Karpas-422 (cell line): ENCODE data around the gene DAZAP1. TPM values are rescaled to one million over a fixed set of nuclear protein-coding genes. Genes with fewer than 3 reads are reported as not detected.
"Not testable (repeated sequence)": the region's sequence is repeated elsewhere in the genome, so short reads cannot be mapped to it uniquely, and the experiment has no call there.

ENCODE experiments used
- DNase-seq: peaks from one replicate; pipeline ENCODE4 v3.0.0-alpha.2; 2015
- H2AFZ ChIP-seq: fragments of 200-600 bp; sonication (generic); 2 replicates; pipeline ENCODE4 v1.6.1; 2014; ENCODE audit warnings: antibody characterized with exemption, low read length, mixed read lengths
- H3K27ac ChIP-seq: fragments of 200-600 bp; sonication (generic); 2 replicates; pipeline ENCODE4 v1.5.1; 2014; ENCODE audit warnings: mild to moderate bottlenecking, low read length, moderate library complexity
- H3K27me3 ChIP-seq: fragments of 200-600 bp; sonication (generic); 2 replicates; pipeline ENCODE4 v1.6.1; 2014; ENCODE audit warnings: low read length, mixed read lengths
- H3K36me3 ChIP-seq: fragments of 200-600 bp; sonication (generic); 2 replicates; pipeline ENCODE4 v1.6.1; 2014; ENCODE audit warnings: low read length, mixed read lengths; ENCODE audit not compliant: insufficient read depth
- H3K4me1 ChIP-seq: fragments of 200-600 bp; sonication (generic); 2 replicates; pipeline ENCODE4 v1.6.1; 2014; ENCODE audit warnings: mild to moderate bottlenecking, low read length, mixed read lengths
- H3K4me2 ChIP-seq: fragments of 200-600 bp; sonication (generic); 2 replicates; pipeline ENCODE4 v1.6.1; 2014; ENCODE audit warnings: low read length, low read depth, mild to moderate bottlenecking; ENCODE audit not compliant: poor library complexity, severe bottlenecking
- H3K4me3 ChIP-seq: fragments of 200-600 bp; sonication (generic); 2 replicates; pipeline ENCODE4 v1.5.1; 2014; ENCODE audit warnings: mild to moderate bottlenecking, antibody characterized with exemption, low read length, mixed read lengths
- H3K79me2 ChIP-seq: fragments of 200-600 bp; sonication (generic); 2 replicates; pipeline ENCODE4 v1.6.1; 2014; ENCODE audit warnings: mild to moderate bottlenecking, low read length, mixed read lengths
- H3K9ac ChIP-seq: fragments of 200-600 bp; sonication (generic); 2 replicates; pipeline ENCODE4 v1.6.0; 2014; ENCODE audit warnings: low read length
- H3K9me2 ChIP-seq: fragments of 200-600 bp; sonication (generic), shearing (Covaris generic); replicated peaks from 2 replicates; pipeline ENCODE4 v1.6.0; 2014; ENCODE audit warnings: mild to moderate bottlenecking, low read length, moderate library complexity; ENCODE audit not compliant: insufficient read depth
- H3K9me3 ChIP-seq: fragments of 300-700, 200-600 bp; sonication (generic); 2 replicates; pipeline ENCODE4 v1.6.1; 2014; ENCODE audit warnings: low read length, mixed read lengths
- H4K20me1 ChIP-seq: fragments of 200-600 bp; sonication (generic); 2 replicates; pipeline ENCODE4 v1.6.1; 2014; ENCODE audit warnings: mild to moderate bottlenecking, antibody characterized with exemption, low read length, low read depth; ENCODE audit not compliant: insufficient read depth
- total RNA-seq: library from RNA; depleted of rRNA; stranded (reverse); fragments of >200 nt; shearing (Covaris generic); gene quantifications from 2 replicates; pipeline ENCODE4 v1.2.3, GENCODE V29; 2014; ENCODE audit warnings: low replicate concordance

The DAZAP1 gene
- total RNA-seq, 1 experiment from 2014 or later = 110 TPM

DNA sequence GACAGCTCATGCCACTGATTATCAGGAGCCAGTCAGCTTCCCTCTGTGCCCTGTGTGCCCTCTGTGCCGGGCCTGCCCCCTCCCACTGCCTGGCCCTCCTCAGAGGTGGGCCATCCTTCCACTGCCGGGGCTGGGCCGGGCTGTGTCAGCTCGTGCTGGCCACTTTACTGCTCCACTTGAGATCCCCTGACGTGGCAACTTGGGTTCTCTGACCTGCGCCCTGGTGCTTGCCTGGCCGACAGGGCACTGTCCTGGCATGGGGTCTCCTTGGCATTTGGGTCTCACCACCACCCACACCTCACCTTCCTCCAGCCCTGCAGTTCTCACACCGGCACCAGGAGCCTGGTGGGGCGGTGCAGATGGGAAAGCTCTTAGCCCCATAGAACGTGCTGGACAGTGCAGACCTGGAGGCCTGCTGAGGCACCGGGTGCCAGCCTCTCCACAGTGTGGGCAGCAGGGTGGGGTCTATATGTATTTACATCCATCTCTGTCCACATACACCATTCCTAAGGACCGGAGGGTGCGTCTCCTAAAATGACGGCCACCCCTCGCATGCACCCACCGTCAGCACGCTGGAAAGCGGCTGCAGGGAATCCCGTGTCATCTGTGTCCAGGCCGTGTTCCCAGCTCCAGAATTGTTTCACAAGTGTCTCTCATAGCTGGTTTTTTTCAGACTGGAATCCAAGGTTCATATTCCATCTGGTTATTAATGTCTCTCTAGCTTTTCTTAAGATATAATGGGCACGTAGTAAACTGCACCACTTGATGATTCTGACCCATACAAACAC lies 11.8 kb downstream of the DAZAP1 start:
- peaks cover 64% of the 10 kb centered on the region for H4K20me1 ChIP-seq
- DNase-seq = no peak
- no peaks in the 10 kb centered on the region for H3K27me3 ChIP-seq
- no peak overlapping the region for H3K9ac ChIP-seq
- peaks cover 26% of the 10 kb centered on the region for H3K36me3 ChIP-seq
- no peaks in the 10 kb centered on the region for H3K9me2 ChIP-seq
- H3K27ac ChIP-seq = no peak overlapping the region
- no peak overlapping the region for H2AFZ ChIP-seq
- H3K9me3 ChIP-seq = no peaks in the 10 kb centered on the region
- no peaks in the 10 kb centered on the region for H3K4me1 ChIP-seq
- no peak overlapping the region for H3K4me2 ChIP-seq
- no peak overlapping the region for H3K4me3 ChIP-seq
- peaks cover 58% of the 10 kb centered on the region for H3K79me2 ChIP-seq

DNA sequence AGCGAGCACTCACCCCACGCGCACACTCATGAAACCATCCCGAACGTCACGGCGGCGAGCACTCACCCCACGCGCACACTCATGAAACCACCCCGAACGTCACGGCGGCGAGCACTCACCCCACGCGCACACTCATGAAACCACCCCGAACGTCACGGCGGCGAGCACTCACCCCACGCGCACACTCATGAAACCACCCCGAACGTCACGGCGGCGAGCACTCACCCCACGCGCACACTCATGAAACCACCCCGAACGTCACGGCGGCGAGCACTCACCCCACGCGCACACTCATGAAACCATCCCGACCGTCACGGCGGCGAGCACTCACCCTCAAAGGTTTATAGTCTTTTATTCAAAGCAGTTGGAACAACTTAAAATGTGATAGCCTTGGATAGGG lies 12.7 kb downstream of the DAZAP1 start:
- Histone ChIP-seq H3K79me2 (peaks cover 50% of the 10 kb centered on the region), H3K36me3 (peaks cover 31% of the 10 kb centered on the region), H4K20me1 (peaks cover 62% of the 10 kb centered on the region)
- not testable (repeated sequence) for H3K4me3 ChIP-seq, H3K9me2 ChIP-seq, DNase-seq, H3K27ac ChIP-seq, H3K27me3 ChIP-seq, H3K4me1 ChIP-seq, H3K9me3 ChIP-seq, H3K9ac ChIP-seq, H2AFZ ChIP-seq, H3K4me2 ChIP-seq

GRCh38 chr19:1420590-1420989 lies 13.2 kb downstream of the DAZAP1 start:
- peaks cover 45% of the 10 kb centered on the region for H3K79me2 ChIP-seq

GRCh38 chr19:1421218-1421957 lies 14.0 kb downstream of the DAZAP1 start:
- no peaks in the 10 kb centered on the region for H3K27me3 ChIP-seq
- peaks cover 37% of the 10 kb centered on the region for H3K79me2 ChIP-seq
- H3K9me3 ChIP-seq = no peaks in the 10 kb centered on the region
- no peaks in the 10 kb centered on the region for H3K4me1 ChIP-seq
- H3K9ac ChIP-seq = no peak overlapping the region
- no peak overlapping the region for H2AFZ ChIP-seq
- H3K4me2 ChIP-seq = no peak overlapping the region
- H3K36me3 ChIP-seq = peaks cover 42% of the 10 kb centered on the region
- H3K9me2 ChIP-seq = no peaks in the 10 kb centered on the region
- H3K4me3 ChIP-seq = no peak overlapping the region
- H3K27ac ChIP-seq = no peak overlapping the region
- DNase-seq = no peak
- peaks cover 60% of the 10 kb centered on the region for H4K20me1 ChIP-seq

More at GRCh38 chr19:1420590-1420989, 13.2 kb downstream of the DAZAP1 start:
- H3K27me3 ChIP-seq = no peaks in the 10 kb centered on the region
- peaks cover 62% of the 10 kb centered on the region for H4K20me1 ChIP-seq
- H3K9ac ChIP-seq = no peak overlapping the region
- H2AFZ ChIP-seq = no peak overlapping the region
- no peak for DNase-seq
- no peaks in the 10 kb centered on the region for H3K9me3 ChIP-seq
- no peak overlapping the region for H3K4me2 ChIP-seq
- H3K4me3 ChIP-seq = no peak overlapping the region
- no peaks in the 10 kb centered on the region for H3K9me2 ChIP-seq
- no peak overlapping the region for H3K27ac ChIP-seq
- H3K36me3 ChIP-seq = peaks cover 35% of the 10 kb centered on the region
- no peaks in the 10 kb centered on the region for H3K4me1 ChIP-seq

DNA sequence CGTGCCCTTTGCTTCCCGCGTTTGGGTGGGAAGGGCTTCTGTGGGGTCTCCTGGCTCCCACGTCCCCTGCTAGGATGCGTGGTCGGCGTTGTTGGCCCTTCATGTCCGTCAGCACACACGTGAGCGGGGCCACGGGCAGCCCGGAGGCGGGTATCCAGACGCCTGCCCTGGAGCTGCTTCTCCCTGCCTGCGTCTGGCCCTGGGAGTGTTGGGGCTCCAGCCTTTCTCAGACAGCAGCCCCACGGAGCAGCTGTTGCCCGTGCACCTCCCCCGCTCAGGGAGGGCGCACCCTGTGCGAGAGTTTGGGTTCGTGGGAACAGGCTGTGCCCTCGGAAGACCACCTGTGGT lies 14.5 kb downstream of the DAZAP1 start:
- Histone ChIP-seq H3K27me3 (no peaks in the 10 kb centered on the region), H3K4me3 (no peak overlapping the region), H3K4me1 (no peaks in the 10 kb centered on the region), H3K79me2 (peaks cover 31% of the 10 kb centered on the region), H3K9me3 (no peaks in the 10 kb centered on the region), H2AFZ (no peak overlapping the region), H3K9ac (no peak overlapping the region), H4K20me1 (peaks cover 56% of the 10 kb centered on the region), H3K36me3 (peaks cover 42% of the 10 kb centered on the region), H3K4me2 (no peak overlapping the region), H3K9me2 (no peaks in the 10 kb centered on the region), H3K27ac (no peak overlapping the region)
- DNase-seq = no peak

- Histone ChIP-seq H2AFZ (no peak overlapping the region), H3K79me2 (peaks cover 27% of the 10 kb centered on the region), H3K27ac (no peak overlapping the region), H3K4me1 (no peaks in the 10 kb centered on the region), H3K9me2 (no peaks in the 10 kb centered on the region), H3K4me3 (no peak overlapping the region), H3K9ac (no peak overlapping the region), H3K36me3 (peaks cover 41% of the 10 kb centered on the region), H3K4me2 (no peak overlapping the region), H3K27me3 (no peaks in the 10 kb centered on the region), H3K9me3 (no peaks in the 10 kb centered on the region), H4K20me1 (peaks cover 56% of the 10 kb centered on the region)
- no peak for DNase-seq
These were observed 15.0 kb downstream of the DAZAP1 start for GRCh38 chr19:1422360-1422759.

DNA sequence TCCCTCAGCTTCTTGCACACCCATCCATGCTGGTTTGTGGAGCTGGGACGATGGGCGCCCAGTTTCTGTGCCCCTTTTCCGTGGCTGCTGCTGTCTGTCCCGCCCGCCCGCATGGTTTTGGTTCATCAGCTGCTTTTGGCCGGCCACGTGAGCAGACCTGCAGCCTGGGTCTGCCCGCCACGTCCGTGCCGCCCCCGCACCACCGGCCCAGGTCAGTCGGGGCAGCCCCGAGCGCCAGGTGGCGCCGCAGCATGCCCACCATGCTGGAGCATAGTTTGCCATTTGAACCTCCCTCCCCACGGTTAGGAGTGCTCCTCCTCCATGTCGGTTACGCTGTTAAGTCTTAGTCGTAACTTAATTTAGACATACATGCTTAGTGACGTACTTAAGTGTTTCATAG lies 15.6 kb downstream of the DAZAP1 start:
- no peak for DNase-seq
- no peak overlapping the region for H3K4me2 ChIP-seq
- no peak overlapping the region for H3K4me3 ChIP-seq
- no peaks in the 10 kb centered on the region for H3K4me1 ChIP-seq
- no peak overlapping the region for H3K9ac ChIP-seq
- H3K9me3 ChIP-seq = no peaks in the 10 kb centered on the region
- no peaks in the 10 kb centered on the region for H3K9me2 ChIP-seq
- H3K27me3 ChIP-seq = no peaks in the 10 kb centered on the region
- no peak overlapping the region for H3K27ac ChIP-seq
- peaks cover 24% of the 10 kb centered on the region for H3K79me2 ChIP-seq
- H3K36me3 ChIP-seq = peaks cover 41% of the 10 kb centered on the region
- no peak overlapping the region for H2AFZ ChIP-seq
- peaks cover 54% of the 10 kb centered on the region for H4K20me1 ChIP-seq

DNA sequence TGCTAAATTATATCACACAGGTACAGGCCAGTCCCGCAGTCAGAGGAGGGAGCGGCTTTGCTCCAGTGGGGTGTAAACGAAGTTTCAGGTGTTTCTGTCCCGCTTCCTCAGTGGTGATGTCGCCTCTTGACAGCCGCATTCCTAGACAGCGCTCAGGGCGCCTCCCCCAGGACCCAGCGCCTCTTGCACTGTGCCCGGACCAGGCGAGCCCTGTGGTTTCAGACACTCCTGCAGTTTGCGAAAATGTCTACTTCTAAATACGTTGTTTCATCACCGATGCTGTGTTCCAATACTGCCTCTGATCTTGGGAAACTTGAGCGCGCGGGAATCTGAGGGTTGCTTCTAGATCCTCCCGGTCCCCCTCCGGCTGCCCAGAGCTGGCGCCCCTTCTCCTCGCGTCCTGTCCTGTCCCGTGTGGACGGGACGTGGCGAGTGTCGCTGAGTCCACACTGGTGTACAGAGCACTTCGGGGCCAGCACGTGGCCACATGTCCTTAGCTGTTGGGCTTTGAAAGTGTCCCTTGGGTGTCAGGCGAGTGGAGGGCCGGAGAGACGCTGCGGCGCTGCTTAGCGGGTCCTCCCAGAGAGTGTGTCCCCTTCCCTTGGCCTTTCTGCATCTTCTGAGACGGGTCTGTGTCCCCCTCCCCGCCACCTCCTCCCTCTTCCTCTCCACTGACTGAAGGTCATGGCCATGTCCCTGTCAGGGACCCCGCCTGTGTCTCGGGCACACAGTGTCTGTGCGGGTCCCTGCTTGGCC lies 16.2 kb downstream of the DAZAP1 start:
- Histone ChIP-seq H3K4me2 (no peak overlapping the region), H4K20me1 (peaks cover 54% of the 10 kb centered on the region), H2AFZ (no peak overlapping the region), H3K4me3 (no peak overlapping the region), H3K9me3 (no peaks in the 10 kb centered on the region), H3K27me3 (no peaks in the 10 kb centered on the region), H3K79me2 (peaks cover 18% of the 10 kb centered on the region), H3K9me2 (no peaks in the 10 kb centered on the region), H3K9ac (no peak overlapping the region), H3K4me1 (no peaks in the 10 kb centered on the region), H3K36me3 (peaks cover 41% of the 10 kb centered on the region), H3K27ac (no peak overlapping the region)
- no peak for DNase-seq
